Stimulated activated CD4-positive, alpha-beta T cell treated with anti-CD3 and anti-CD28 coated beads, Interleukin-2, amount 100 ng/mL, for 48 hours (primary cell): ENCODE results near the gene MAPK8IP3.

Experiments
- DNase-seq, 2 donors: peaks; one replicate each; pipeline ENCODE4 v3.0.0-alpha.2; 2020

Gene MAPK8IP3

DNA sequence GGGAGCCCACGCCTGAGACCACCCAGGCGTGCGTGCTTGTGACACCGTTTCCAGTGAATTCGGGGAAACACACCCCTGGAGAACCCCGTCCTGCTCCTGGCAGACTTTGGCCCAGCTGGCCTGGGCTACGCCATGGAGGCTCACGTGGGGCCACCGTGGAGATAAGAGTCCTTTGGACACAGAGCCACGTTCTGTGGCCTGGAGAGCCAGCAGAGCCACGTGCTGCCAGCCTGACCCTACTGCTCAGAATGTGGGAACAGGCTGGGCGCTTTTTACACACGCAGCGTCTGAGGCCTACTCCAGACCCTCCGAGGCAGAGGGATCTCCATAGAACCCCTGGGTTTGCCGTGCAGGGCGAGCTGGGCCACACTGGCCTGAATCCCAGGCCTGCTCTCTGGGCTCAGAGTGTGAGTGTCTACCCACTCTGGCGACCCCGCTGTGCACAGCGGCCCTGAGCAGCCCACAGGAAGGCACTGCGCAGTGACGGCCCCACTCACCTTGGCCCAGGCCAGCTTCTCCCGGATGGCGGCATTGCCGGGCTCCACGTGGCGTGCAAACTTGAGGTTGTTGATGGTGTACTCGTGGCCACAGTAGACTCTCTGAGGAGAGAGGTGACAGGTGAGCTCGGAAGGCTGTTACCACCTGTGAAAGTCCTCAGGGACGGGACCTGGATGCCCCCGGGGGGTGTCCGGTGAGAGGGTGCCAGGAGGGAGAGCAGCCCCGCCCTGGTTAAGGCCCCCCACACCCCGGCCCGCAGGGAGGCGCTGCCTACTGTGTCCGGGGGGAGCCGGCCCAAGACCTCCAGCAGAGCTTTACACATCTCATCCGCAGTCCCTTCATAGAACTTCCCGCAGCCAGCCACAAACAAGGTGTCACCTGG is 110.6 kb downstream of the MAPK8IP3 start:
- DNase-seq, result no peak

DNA sequence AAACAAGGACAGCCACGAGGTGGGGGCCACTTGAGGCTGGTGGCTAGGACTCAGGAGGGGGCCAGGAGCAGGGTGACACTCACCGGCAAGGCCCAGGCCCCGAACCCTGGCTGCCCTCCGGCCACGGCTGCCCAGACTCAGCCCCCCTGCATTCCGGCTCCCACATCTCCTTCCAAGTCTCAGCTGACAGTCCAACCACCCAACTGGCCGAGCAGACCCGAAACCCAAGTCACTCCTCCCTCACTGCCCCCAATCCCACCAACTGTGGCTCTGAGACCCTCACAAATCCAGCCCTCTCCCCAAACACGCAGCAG is 111.2 kb downstream of the MAPK8IP3 start:
- DNase-seq, result no peak

DNA sequence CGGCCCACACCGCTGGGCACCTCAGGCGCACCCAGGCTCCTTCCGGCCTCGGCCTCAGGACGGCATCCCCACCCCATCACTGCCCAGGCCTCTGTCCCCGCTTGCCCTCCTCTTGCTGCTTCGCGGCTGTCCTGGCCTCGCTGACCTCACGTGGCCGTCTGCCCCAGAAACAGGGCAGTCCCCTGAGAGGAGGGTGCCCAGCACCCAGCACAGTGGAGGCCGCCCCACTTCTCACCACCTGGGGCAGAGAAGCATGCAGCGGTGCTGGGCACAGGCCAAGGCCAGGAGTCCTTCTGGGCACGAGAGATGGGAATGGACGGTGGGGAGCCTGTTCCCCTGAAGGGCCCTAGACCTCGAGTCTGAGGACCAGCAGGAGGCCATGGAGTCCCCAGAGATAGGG is 111.7 kb downstream of the MAPK8IP3 start:
- no peak for DNase-seq

DNA sequence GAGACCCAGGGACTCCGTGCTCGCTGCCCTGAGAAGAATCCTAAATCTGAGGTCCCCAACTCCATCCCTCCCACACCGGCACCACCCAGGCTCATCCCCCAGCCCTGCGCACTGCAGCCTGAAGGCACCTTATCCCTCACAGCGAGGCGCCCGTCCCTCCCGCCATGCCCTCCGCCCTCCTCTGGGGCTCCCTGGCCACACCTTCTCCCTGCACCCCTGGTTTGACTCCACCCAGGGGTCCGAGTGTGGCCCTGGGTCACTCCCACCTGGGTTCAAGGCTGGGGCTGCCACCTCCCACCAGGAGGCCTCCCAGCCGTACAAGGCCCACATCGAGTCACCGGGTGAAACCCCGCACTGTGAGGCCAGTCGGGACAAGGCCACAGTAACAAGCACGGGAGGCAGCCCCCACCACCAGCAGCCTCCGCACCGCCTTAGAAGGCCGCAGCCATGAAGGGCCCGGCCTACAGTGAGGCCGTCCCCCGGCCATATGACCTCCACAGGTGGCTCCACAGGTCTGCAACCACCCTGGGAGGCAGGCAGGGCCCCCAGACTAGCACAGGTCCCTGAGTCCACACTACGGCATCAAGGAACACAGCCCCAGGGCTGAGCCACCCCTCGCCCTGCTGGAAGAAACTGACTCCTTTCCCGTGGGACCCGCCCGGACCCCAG is 112.3 kb downstream of the MAPK8IP3 start:
- no peak for DNase-seq

DNA sequence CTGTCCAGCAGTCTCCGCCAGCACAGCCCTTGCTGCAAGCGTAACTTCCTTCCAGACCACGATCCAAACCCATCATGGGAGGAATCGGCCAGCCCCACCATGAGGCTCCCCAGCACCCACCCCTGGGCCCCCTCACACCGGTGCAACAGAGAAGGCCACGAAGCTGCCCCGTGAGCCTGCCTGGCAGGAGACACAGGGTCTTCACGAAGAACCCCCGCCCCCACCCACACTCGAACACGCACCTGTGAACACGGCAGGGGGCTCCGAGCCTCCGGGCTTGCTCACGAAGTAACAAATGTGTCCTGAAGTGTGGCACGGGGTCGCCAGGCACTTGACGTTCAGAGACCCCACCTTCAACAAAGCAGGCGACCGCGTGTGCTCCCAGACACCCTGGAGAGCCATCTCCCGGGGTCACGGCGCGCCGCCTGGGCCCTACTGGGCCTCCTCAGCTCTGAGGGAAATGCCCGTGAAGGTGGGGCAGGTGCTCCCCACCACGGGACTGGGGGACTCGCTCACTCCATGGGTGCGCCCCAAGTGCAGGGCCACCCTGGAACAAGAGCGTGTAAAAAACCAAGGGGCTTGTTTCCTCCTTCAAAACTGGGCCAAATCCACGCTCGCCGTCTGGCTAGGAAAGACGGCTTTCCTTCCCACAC is 113.0 kb downstream of the MAPK8IP3 start:
- no peak for DNase-seq

DNA sequence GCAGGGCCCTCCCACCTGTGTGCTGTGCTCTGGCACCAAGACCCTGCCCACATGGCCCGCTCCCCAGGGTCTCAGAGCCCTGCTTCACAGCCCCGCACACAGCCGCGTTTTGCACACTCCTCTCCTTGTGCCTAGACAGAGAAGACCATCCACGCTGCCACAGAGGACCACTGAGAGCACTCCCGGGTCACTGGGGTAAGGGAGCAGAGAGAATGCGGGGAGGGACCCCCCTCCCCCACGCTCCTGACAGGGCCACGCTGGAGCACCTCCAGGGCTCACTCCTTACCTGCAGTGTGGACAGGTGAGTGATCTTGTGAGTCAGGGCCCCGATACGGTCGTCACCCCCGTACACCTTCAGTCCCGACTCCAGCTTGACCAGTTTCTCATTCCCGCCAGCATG is 113.6 kb downstream of the MAPK8IP3 start:
- DNase-seq, result no peak
